ENCODE results near the gene MXD1. TPM values are rescaled to one million over a fixed set of nuclear protein-coding genes. Genes with fewer than 3 reads are reported as not detected.

Gene MXD1
- total and polyA plus RNA-seq, 9 of the 15 experiments (the other 6 are each of a cell fraction or from before 2014, with no cell fraction given): 6.7 to 35.9 (median 11.0) TPM

- peak; percentile 40; the same call in 1 of the 2 replicates for TF ChIP-seq MGA (IDR thresholded peaks at IDR 0.05)
- no peak for TF ChIP-seq EWSR1 (IDR thresholded peaks at IDR 0.05; ENCODE audit: borderline replicate concordance, low read depth, partially characterized antibody)
- no peak for TF ChIP-seq BCOR (IDR thresholded peaks at IDR 0.05)
- TF ChIP-seq XRCC5 (IDR thresholded peaks at IDR 0.05; ENCODE audit: low read depth, low read length): no peak
- no peak for TF ChIP-seq ZNF655 (CRISPR knock-in tag; IDR thresholded peaks at IDR 0.05)
- no peak for TF ChIP-seq PHB (CRISPR knock-in tag; IDR thresholded peaks at IDR 0.05)
- no peak for TF ChIP-seq ZNF133 (CRISPR knock-in tag; IDR thresholded peaks at IDR 0.05)
- TF ChIP-seq GTF2E2 (tag; IDR thresholded peaks at IDR 0.05): no peak
- TF ChIP-seq ELF1 (tag; IDR thresholded peaks at IDR 0.05): no peak
- TF ChIP-seq SNRNP70 (optimal IDR thresholded peaks at IDR 0.05; ENCODE audit: low read depth, low read length): no peak
- no peak for TF ChIP-seq ZNF232 (CRISPR knock-in tag; IDR thresholded peaks at IDR 0.05)
- no peak for TF ChIP-seq ZBTB49 (CRISPR knock-in tag; IDR thresholded peaks at IDR 0.05; ENCODE audit: borderline replicate concordance)
- TF ChIP-seq TEAD1 (CRISPR knock-in tag; IDR thresholded peaks at IDR 0.05): no peak
Measured at GRCh38 chr2:69933839-69934613, 19.1 kb downstream of the MXD1 start (continued).

All from K562 (cell line).